Smooth muscle cell (in vitro differentiated cells): ENCODE data around the gene PPM1B. TPM values are rescaled to one million over a fixed set of nuclear protein-coding genes. Genes with fewer than 3 reads are reported as not detected.

Experiments used
- DNase-seq: peaks from one replicate; lab custom pipeline; 2025; ENCODE audit not compliant: unreplicated experiment; lab: John Stamatoyannopoulos, UW
- H2AFZ ChIP-seq: fragments of 200-600 bp; sonication (generic); 2 replicates; pipeline ENCODE4 v1.6.0; 2016; ENCODE audit warnings: antibody characterized with exemption, low read depth, mild to moderate bottlenecking
- H3F3A ChIP-seq: fragments of 200-600 bp; sonication (generic); 2 replicates; pipeline ENCODE4 v1.6.0; 2017; ENCODE audit warnings: antibody characterized with exemption, low read depth
- H3K27ac ChIP-seq: fragments of 200-600 bp; sonication (generic); 2 replicates; pipeline ENCODE4 v1.5.1; 2016; ENCODE audit warnings: low read depth, mild to moderate bottlenecking
- H3K27me3 ChIP-seq: fragments of 200-600 bp; sonication (generic); 2 replicates; pipeline ENCODE4 v1.6.1; 2016; ENCODE audit warnings: low read depth, mild to moderate bottlenecking
- H3K36me3 ChIP-seq: fragments of 200-600 bp; sonication (generic); 2 replicates; pipeline ENCODE4 v1.5.1; 2016; ENCODE audit warnings: low read depth
- H3K4me1 ChIP-seq: fragments of 200-600 bp; sonication (generic); 2 replicates; pipeline ENCODE4 v1.5.1; 2016; ENCODE audit warnings: low read depth
- H3K4me2 ChIP-seq: fragments of 200-600 bp; sonication (generic); 2 replicates; pipeline ENCODE4 v1.6.0; 2016; ENCODE audit warnings: mild to moderate bottlenecking
- H3K4me3 ChIP-seq: fragments of 200-600 bp; sonication (generic); 2 replicates; pipeline ENCODE4 v1.5.1; 2016; ENCODE audit warnings: mild to moderate bottlenecking
- H3K79me2 ChIP-seq: fragments of 200-600 bp; sonication (generic); 2 replicates; pipeline ENCODE4 v1.6.0; 2016; ENCODE audit warnings: low read depth, mild to moderate bottlenecking
- H3K9ac ChIP-seq: fragments of 200-600 bp; sonication (generic); 2 replicates; pipeline ENCODE4 v1.6.0; 2016; ENCODE audit warnings: low read depth
- H3K9me3 ChIP-seq: fragments of 200-600 bp; sonication (generic); replicated peaks from 2 replicates; pipeline ENCODE4 v1.5.1; 2016; ENCODE audit warnings: low read depth
- H4K20me1 ChIP-seq: fragments of 200-600 bp; sonication (generic); 2 replicates; pipeline ENCODE4 v1.6.0; 2016; ENCODE audit warnings: low read depth
- WGBS: methylation state at CpG from one replicate; pipeline ENCODE4 v1.1.7; 2016; ENCODE audit warnings: low lambda C conversion rate; 5-methylcytosine and 5-hydroxymethylcytosine counted together
- polyA plus RNA-seq: library from polyadenylated mRNA; unstranded; fragments of >200 nt; fragmentation: Nextera tagmentation; extraction: Ambion mirVana; gene quantifications from 2 replicates; pipeline ENCODE4 v1.2.1, GENCODE V29; 2016
- total RNA-seq: library from RNA; depleted of rRNA; stranded (reverse); fragments of >200 nt; gene quantifications from 2 replicates; pipeline ENCODE4 v1.2.3, GENCODE V29; 2014
- TF ChIP-seq, protein P1 (sequence below): fragments of 200-600 bp; sonication (generic); IDR thresholded peaks from 2 replicates; pipeline ENCODE4 v1.5.1; 2017; ENCODE audit warnings: borderline replicate concordance, mild to moderate bottlenecking, antibody characterized with exemption; ENCODE audit not compliant: insufficient read depth, poor library complexity, severe bottlenecking

PPM1B gene
- 27.0 and 40.0 TPM in 2 replicates for total RNA-seq
- polyA plus RNA-seq = 20.8 and 21.5 TPM in 2 replicates

DNA sequence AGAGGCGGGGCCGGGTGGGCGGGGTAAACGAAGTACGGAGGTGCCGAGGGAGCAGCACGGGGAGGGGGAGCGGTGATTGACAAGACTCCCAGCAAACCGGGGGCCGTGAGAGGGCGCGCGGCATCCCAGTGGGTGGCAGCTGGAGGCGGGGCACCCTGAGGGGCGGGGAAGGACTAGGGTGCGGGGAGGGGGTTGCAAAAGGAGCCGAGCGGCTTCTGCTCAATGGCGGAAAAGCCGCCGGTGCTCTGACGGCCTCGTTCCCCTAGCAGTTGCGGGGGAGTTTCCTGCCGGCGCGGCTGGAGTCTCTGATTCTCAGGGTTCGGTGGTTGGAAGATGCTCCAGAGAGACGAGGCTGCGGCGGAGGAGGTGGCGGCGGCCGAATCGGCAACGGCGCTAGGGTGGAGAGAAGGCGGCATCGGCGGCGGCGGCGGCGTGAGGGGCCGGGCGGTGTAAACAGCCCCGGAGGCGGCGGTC lies at the start of gene PPM1B:
Gene PPM1B, plus strand, starts transcription at position 195 of the 474 bp plus-strand sequence. CDS start 32,325 bp downstream, outside the sequence.
- no peaks in the 10 kb centered on the region for H3K36me3 ChIP-seq
- peaks cover 6% of the 10 kb centered on the region for H3F3A ChIP-seq
- H3K4me1 ChIP-seq = peaks cover 13% of the 10 kb centered on the region
- H3K4me3 ChIP-seq = peak within 1 kb of the TSS; percentile 79
- no peaks in the 10 kb centered on the region for H3K9me3 ChIP-seq
- peak within 1 kb of the TSS; percentile 88 for H3K4me2 ChIP-seq
- H3K9ac ChIP-seq = peak within 1 kb of the TSS; percentile 93
- H3K27ac ChIP-seq = peak within 1 kb of the TSS; percentile 98
- H3K27me3 ChIP-seq = no peaks in the 10 kb centered on the region
- H2AFZ ChIP-seq = peak within 1 kb of the TSS; percentile 94
- peaks cover 44% of the 10 kb centered on the region for H4K20me1 ChIP-seq
- peaks cover 36% of the 10 kb centered on the region for H3K79me2 ChIP-seq
- peak; percentile 97 for DNase-seq
- WGBS = under 1% methylated on average over 46 of the region's 49 CpGs
- TF ChIP-seq, protein P1, sequence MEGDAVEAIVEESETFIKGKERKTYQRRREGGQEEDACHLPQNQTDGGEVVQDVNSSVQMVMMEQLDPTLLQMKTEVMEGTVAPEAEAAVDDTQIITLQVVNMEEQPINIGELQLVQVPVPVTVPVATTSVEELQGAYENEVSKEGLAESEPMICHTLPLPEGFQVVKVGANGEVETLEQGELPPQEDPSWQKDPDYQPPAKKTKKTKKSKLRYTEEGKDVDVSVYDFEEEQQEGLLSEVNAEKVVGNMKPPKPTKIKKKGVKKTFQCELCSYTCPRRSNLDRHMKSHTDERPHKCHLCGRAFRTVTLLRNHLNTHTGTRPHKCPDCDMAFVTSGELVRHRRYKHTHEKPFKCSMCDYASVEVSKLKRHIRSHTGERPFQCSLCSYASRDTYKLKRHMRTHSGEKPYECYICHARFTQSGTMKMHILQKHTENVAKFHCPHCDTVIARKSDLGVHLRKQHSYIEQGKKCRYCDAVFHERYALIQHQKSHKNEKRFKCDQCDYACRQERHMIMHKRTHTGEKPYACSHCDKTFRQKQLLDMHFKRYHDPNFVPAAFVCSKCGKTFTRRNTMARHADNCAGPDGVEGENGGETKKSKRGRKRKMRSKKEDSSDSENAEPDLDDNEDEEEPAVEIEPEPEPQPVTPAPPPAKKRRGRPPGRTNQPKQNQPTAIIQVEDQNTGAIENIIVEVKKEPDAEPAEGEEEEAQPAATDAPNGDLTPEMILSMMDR = no peak

DNA sequence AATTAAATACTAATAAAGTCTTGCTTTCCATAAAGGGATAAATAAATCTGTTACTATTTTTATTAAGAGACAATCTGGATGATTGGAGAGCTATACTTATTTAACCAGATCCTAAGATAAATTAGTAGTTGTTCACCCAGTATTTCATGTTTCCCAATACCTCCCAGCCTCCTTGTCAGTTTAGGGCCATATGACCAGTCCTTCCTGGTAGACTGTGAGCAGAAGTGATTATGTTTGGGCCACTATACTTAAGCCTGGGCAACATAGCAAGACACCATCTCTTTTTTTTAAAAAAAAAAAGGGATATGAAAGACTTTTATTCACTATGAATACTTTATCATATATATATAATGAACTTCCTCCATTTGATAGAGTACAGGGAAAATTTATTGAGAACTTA lies 48.8 kb upstream of the PPM1B start:
- Histone ChIP-seq H3K27ac (no peak overlapping the region), H3K9ac (no peak overlapping the region), H3K36me3 (no peaks in the 10 kb centered on the region), H3K4me2 (peak overlapping the region; percentile 50), H2AFZ (no peak overlapping the region), H3K9me3 (no peaks in the 10 kb centered on the region), H3K4me3 (no peak overlapping the region), H3K79me2 (no peaks in the 10 kb centered on the region), H3K27me3 (no peaks in the 10 kb centered on the region), H3F3A (no peaks in the 10 kb centered on the region), H4K20me1 (no peaks in the 10 kb centered on the region), H3K4me1 (no peaks in the 10 kb centered on the region)
- TF ChIP-seq, protein P1 = no peak
- DNase-seq = no peak

DNA sequence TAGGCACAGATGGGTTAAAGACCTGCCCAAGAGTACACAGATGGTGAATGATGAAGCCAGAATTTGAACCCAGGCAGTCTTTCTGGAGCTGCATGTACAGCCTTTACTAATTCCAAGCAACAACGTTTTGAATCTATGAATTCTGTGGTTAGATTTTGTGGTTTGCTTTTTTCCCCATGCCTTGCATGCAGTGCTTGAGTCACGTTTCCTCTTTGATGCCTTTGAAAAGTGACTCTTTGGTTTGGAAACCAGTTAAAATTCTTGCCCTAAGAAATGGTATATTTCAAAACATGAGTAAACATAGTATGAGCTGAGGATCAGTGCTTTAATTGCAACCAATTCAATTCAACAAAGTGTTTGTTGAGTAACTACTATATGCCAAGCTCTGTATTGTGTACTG lies 48.2 kb upstream of the PPM1B start:
- no peaks in the 10 kb centered on the region for H3K79me2 ChIP-seq
- WGBS = 2% methylated on average over 2 of the region's 2 CpGs
- H3K4me1 ChIP-seq = no peaks in the 10 kb centered on the region
- H3K27me3 ChIP-seq = no peaks in the 10 kb centered on the region
- no peaks in the 10 kb centered on the region for H3K36me3 ChIP-seq
- no peaks in the 10 kb centered on the region for H4K20me1 ChIP-seq
- peak overlapping the region; percentile 50 for H3K4me2 ChIP-seq
- no peak overlapping the region for H3K27ac ChIP-seq
- TF ChIP-seq, protein P1 = no peak
- DNase-seq = no peak
- no peak overlapping the region for H3K4me3 ChIP-seq
- H2AFZ ChIP-seq = no peak overlapping the region
- H3F3A ChIP-seq = no peaks in the 10 kb centered on the region
- no peaks in the 10 kb centered on the region for H3K9me3 ChIP-seq
- H3K9ac ChIP-seq = no peak overlapping the region

DNA sequence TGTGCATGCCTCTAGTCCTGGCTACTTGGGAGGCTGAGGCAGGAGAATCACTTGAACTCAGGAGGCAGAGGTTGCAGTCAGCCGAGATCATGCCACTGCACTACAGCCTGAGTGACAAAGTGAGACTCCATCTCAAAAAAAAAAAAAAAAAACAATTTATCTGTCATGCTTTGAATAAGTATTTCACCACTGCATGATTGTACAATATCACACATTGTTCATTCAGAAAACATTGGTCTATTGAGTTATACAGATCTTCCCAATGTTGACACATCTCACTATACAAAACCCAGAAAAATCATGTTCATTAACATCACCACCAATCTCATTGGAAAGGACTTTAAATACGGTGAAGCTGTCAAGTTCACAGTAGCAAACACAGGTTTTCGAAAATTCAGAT lies 46.8 kb upstream of the PPM1B start:
- H3F3A ChIP-seq = no peaks in the 10 kb centered on the region
- DNase-seq = no peak
- H3K79me2 ChIP-seq = no peaks in the 10 kb centered on the region
- TF ChIP-seq, protein P1 = no peak
- H2AFZ ChIP-seq = no peak overlapping the region
- H3K4me2 ChIP-seq = no peak overlapping the region
- 61% methylated on average over 3 of the region's 3 CpGs for WGBS
- H3K27ac ChIP-seq = no peak overlapping the region
- H3K4me3 ChIP-seq = no peak overlapping the region
- no peaks in the 10 kb centered on the region for H3K4me1 ChIP-seq
- H4K20me1 ChIP-seq = no peaks in the 10 kb centered on the region
- no peak overlapping the region for H3K9ac ChIP-seq
- H3K36me3 ChIP-seq = no peaks in the 10 kb centered on the region
- H3K9me3 ChIP-seq = no peaks in the 10 kb centered on the region
- no peaks in the 10 kb centered on the region for H3K27me3 ChIP-seq
